SU-DHL-6 (cell line): ENCODE measurements around the gene GNAT2.

Source experiments
- H2AFZ ChIP-seq: fragments of 200-600 bp; sonication (generic); 2 replicates; pipeline ENCODE4 v1.6.1; 2014; ENCODE audit warnings: low read depth, mild to moderate bottlenecking, moderate library complexity, mixed read lengths, antibody characterized with exemption, low read length; ENCODE audit not compliant: severe bottlenecking
- H3F3A ChIP-seq: fragments of 200-600 bp; shearing (Covaris generic); 2 replicates; pipeline ENCODE4 v1.6.0; 2016; ENCODE audit warnings: antibody characterized with exemption, mild to moderate bottlenecking; ENCODE audit not compliant: insufficient read depth
- H3K27ac ChIP-seq: fragments of 200-600 bp; sonication (generic); 2 replicates; pipeline ENCODE4 v1.5.1; 2016; ENCODE audit warnings: low read depth, mild to moderate bottlenecking, low read length, moderate library complexity, mixed read lengths
- H3K27me3 ChIP-seq: fragments of 200-600 bp; sonication (generic), shearing (Covaris generic); 2 replicates; pipeline ENCODE4 v1.6.0; 2014; ENCODE audit warnings: mild to moderate bottlenecking, low read length
- H3K36me3 ChIP-seq: fragments of 200-600 bp; sonication (generic); 2 replicates; pipeline ENCODE4 v1.6.1; 2014; ENCODE audit warnings: mild to moderate bottlenecking, low read length, mixed read lengths
- H3K4me2 ChIP-seq: fragments of 300-600, 200-600 bp; shearing (Covaris generic), sonication (generic); 2 replicates; pipeline ENCODE4 v1.6.0; 2014; ENCODE audit warnings: low read length, low read depth, mild to moderate bottlenecking; ENCODE audit not compliant: poor library complexity, severe bottlenecking
- H3K4me3 ChIP-seq: fragments of 200-600 bp; sonication (generic); 2 replicates; pipeline ENCODE4 v1.5.1; 2014; ENCODE audit warnings: antibody characterized with exemption, low read length, mild to moderate bottlenecking, mixed read lengths; ENCODE audit not compliant: insufficient read depth, poor library complexity, severe bottlenecking
- H3K79me2 ChIP-seq: fragments of 200-600 bp; sonication (generic); 2 replicates; pipeline ENCODE4 v1.6.1; 2014; ENCODE audit warnings: mild to moderate bottlenecking, low read length, moderate library complexity; ENCODE audit not compliant: insufficient read depth
- H3K9ac ChIP-seq: fragments of 200-600 bp; sonication (generic); 2 replicates; pipeline ENCODE4 v1.7.0; 2014; ENCODE audit warnings: mild to moderate bottlenecking, low read length
- H3K9me2 ChIP-seq: fragments of 200-600 bp; sonication (generic); replicated peaks from 2 replicates; pipeline ENCODE4 v1.6.1; 2014; ENCODE audit warnings: low read length; ENCODE audit not compliant: insufficient read depth
- H3K9me3 ChIP-seq: fragments of 200-600 bp; sonication (generic); 2 replicates; pipeline ENCODE4 v1.6.1; 2014; ENCODE audit warnings: low read length, mixed read lengths; ENCODE audit not compliant: insufficient read depth
- H4K20me1 ChIP-seq: fragments of 200-600 bp; sonication (generic); 2 replicates; pipeline ENCODE4 v1.6.1; 2014; ENCODE audit warnings: low read depth, mild to moderate bottlenecking, antibody characterized with exemption, low read length, moderate library complexity, mixed read lengths
- CTCF ChIP-seq: fragments of 200-600 bp; sonication (generic); IDR thresholded peaks from one replicate; pipeline ENCODE4 v1.5.1; 2017; ENCODE audit warnings: antibody characterized with exemption, mild to moderate bottlenecking, low read length, moderate library complexity; ENCODE audit not compliant: insufficient read depth, poor library complexity, severe bottlenecking
- EZH2phosphoT487 ChIP-seq: fragments of 200-600 bp; sonication (generic), shearing (Covaris generic); conservative IDR thresholded peaks from 2 replicates; pipeline ENCODE4 v1.6.1; 2018; ENCODE audit warnings: mild to moderate bottlenecking, antibody characterized with exemption, low read length, moderate library complexity, mixed read lengths

GNAT2 gene

GRCh38 chr1:109630898-109631512 is 11.6 kb upstream of the GNAT2 start:
- no peak overlapping the region for H2AFZ ChIP-seq
- no peaks in the 10 kb centered on the region for H4K20me1 ChIP-seq
- no peak overlapping the region for H3K4me2 ChIP-seq

GRCh38 chr1:109630081-109630897 is 10.9 kb upstream of the GNAT2 start:
- no peaks in the 10 kb centered on the region for H3K9me3 ChIP-seq
- no peak overlapping the region for H2AFZ ChIP-seq
- H3K9me2 ChIP-seq = no peaks in the 10 kb centered on the region
- no peaks in the 10 kb centered on the region for H3K27me3 ChIP-seq
- TF ChIP-seq EZH2phosphoT487 (no peak), CTCF (no peak)
- H3K9ac ChIP-seq = no peak overlapping the region
- no peak overlapping the region for H3K4me3 ChIP-seq
- H3K36me3 ChIP-seq = no peaks in the 10 kb centered on the region
- H3K79me2 ChIP-seq = no peaks in the 10 kb centered on the region
- no peak overlapping the region for H3K27ac ChIP-seq
- no peak overlapping the region for H3K4me2 ChIP-seq
- no peaks in the 10 kb centered on the region for H3F3A ChIP-seq
- H4K20me1 ChIP-seq = no peaks in the 10 kb centered on the region

More at GRCh38 chr1:109630898-109631512, 11.6 kb upstream of the GNAT2 start:
- Histone ChIP-seq H3K9me3 (no peaks in the 10 kb centered on the region), H3F3A (no peaks in the 10 kb centered on the region), H3K27me3 (no peaks in the 10 kb centered on the region), H3K36me3 (no peaks in the 10 kb centered on the region), H3K27ac (no peak overlapping the region), H3K9ac (no peak overlapping the region), H3K9me2 (no peaks in the 10 kb centered on the region), H3K79me2 (no peaks in the 10 kb centered on the region), H3K4me3 (no peak overlapping the region)
- TF ChIP-seq CTCF = no peak
- no peak for TF ChIP-seq EZH2phosphoT487

GRCh38 chr1:109629372-109630030 is 10.1 kb upstream of the GNAT2 start:
- TF ChIP-seq EZH2phosphoT487 (no peak), CTCF (no peak)
- no peaks in the 10 kb centered on the region for H3K36me3 ChIP-seq

More at GRCh38 chr1:109629372-109630030, 10.1 kb upstream of the GNAT2 start:
- no peak overlapping the region for H3K27ac ChIP-seq
- no peaks in the 10 kb centered on the region for H3K9me3 ChIP-seq
- H3K4me2 ChIP-seq = no peak overlapping the region
- no peaks in the 10 kb centered on the region for H3K9me2 ChIP-seq
- H4K20me1 ChIP-seq = no peaks in the 10 kb centered on the region
- H3K9ac ChIP-seq = no peak overlapping the region
- no peak overlapping the region for H3K4me3 ChIP-seq
- H3F3A ChIP-seq = no peaks in the 10 kb centered on the region
- no peaks in the 10 kb centered on the region for H3K27me3 ChIP-seq
- H3K79me2 ChIP-seq = no peaks in the 10 kb centered on the region
- H2AFZ ChIP-seq = no peak overlapping the region
